GM23248 (cell line): ENCODE results near the gene CBX1. TPM values are rescaled to one million over a fixed set of nuclear protein-coding genes. Genes with fewer than 3 reads are reported as not detected.
"Not testable (repeated sequence)": the region's sequence is repeated elsewhere in the genome, so short reads cannot be mapped to it uniquely, and the experiment has no call there.

Experiments
- DNase-seq: peaks from one replicate; pipeline ENCODE4 v3.0.0-alpha.2; 2015
- H2AFZ ChIP-seq: fragments of 200-600 bp; sonication (generic); 2 replicates; pipeline ENCODE4 v1.6.1; 2016; ENCODE audit warnings: antibody characterized with exemption
- H3F3A ChIP-seq: fragments of 200-600 bp; sonication (generic); 2 replicates; pipeline ENCODE4 v1.6.1; 2016; ENCODE audit warnings: mild to moderate bottlenecking, antibody characterized with exemption, mixed run types; ENCODE audit not compliant: insufficient read depth
- H3K27ac ChIP-seq: fragments of 200-600 bp; sonication (generic); 2 replicates; pipeline ENCODE4 v1.5.1; 2016; ENCODE audit warnings: mild to moderate bottlenecking
- H3K27me3 ChIP-seq: fragments of 200-600 bp; sonication (generic); replicated peaks from 2 replicates; pipeline ENCODE4 v1.6.1; 2016; ENCODE audit warnings: mild to moderate bottlenecking; ENCODE audit not compliant: insufficient read depth
- H3K36me3 ChIP-seq: fragments of 200-600 bp; sonication (generic); 2 replicates; pipeline ENCODE4 v1.6.1; 2016; ENCODE audit warnings: low read depth, mild to moderate bottlenecking
- H3K4me1 ChIP-seq: fragments of 200-600 bp; sonication (generic); 2 replicates; pipeline ENCODE4 v1.6.1; 2016; ENCODE audit warnings: mild to moderate bottlenecking; ENCODE audit not compliant: insufficient read depth
- H3K4me2 ChIP-seq: fragments of 200-600 bp; sonication (generic); one replicate; pipeline ENCODE4 v1.6.1; 2016; ENCODE audit warnings: mild to moderate bottlenecking; ENCODE audit not compliant: unreplicated experiment
- H3K4me3 ChIP-seq: fragments of 200-600 bp; sonication (generic); 2 replicates; pipeline ENCODE4 v1.5.1; 2016; ENCODE audit warnings: mild to moderate bottlenecking
- H3K79me2 ChIP-seq: fragments of 200-600 bp; sonication (generic); 2 replicates; pipeline ENCODE4 v1.6.1; 2016; ENCODE audit warnings: mild to moderate bottlenecking; ENCODE audit not compliant: insufficient read depth
- H3K9ac ChIP-seq: fragments of 200-600 bp; sonication (generic); 2 replicates; pipeline ENCODE4 v1.6.1; 2016; ENCODE audit warnings: mild to moderate bottlenecking
- H3K9me2 ChIP-seq: fragments of 200-600 bp; sonication (generic); 2 replicates; pipeline ENCODE4 v1.6.1; 2016; ENCODE audit warnings: mixed run types, mild to moderate bottlenecking, moderate library complexity; ENCODE audit not compliant: insufficient read depth
- H3K9me3 ChIP-seq: fragments of 200-600 bp; sonication (generic); one replicate; pipeline ENCODE4 v1.6.1; 2017; ENCODE audit warnings: low read depth
- H4K20me1 ChIP-seq: fragments of 200-600 bp; sonication (generic); 2 replicates; pipeline ENCODE4 v1.6.0; 2016; ENCODE audit not compliant: insufficient read depth
- EZH2 ChIP-seq: fragments of 200-600 bp; sonication (generic); IDR thresholded peaks from 2 replicates; pipeline ENCODE4 v1.6.1; 2018; ENCODE audit warnings: antibody characterized with exemption, mild to moderate bottlenecking; ENCODE audit not compliant: insufficient read depth, poor library complexity, severe bottlenecking
- EZH2phosphoT487 ChIP-seq: fragments of 200-600 bp; sonication (generic); IDR thresholded peaks from 2 replicates; pipeline ENCODE4 v1.6.1; 2018; ENCODE audit warnings: antibody characterized with exemption, moderate library complexity, mild to moderate bottlenecking, low read depth; ENCODE audit not compliant: insufficient read depth
- WGBS, 2 experiments: methylation state at CpG; one replicate each; pipeline ENCODE4 v1.1.6; 2015 to 2017; ENCODE audit warnings: low lambda C conversion rate in 2 of 2, low coverage in 1 of 2; ENCODE audit errors: missing lambda C conversion rate in 2 of 2; 5-methylcytosine and 5-hydroxymethylcytosine counted together
- in situ Hi-C: fragments of 300-500 bp; cut with MboI; formaldehyde crosslinking; loops from 2 replicates; pipeline ENCODE4 v1.15.0; 2020
- polyA plus RNA-seq: library from polyadenylated mRNA; unstranded; fragments of >200 nt; fragmentation: Nextera tagmentation; extraction: Ambion mirVana; gene quantifications from 2 replicates; pipeline ENCODE4 v1.2.1, GENCODE V29; 2016
- total RNA-seq: library from RNA; depleted of rRNA; stranded (reverse); fragments of >200 nt; shearing (Covaris generic); gene quantifications from 2 replicates; pipeline ENCODE4 v1.2.3, GENCODE V29; 2014

Gene CBX1
- total and polyA plus RNA-seq, 2 experiments from 2014 or later, result 40.0 to 53.6 TPM

- Histone ChIP-seq H4K20me1 (0 out of 2 replicates have a peak, but pooled peaks cover 9% of the 10 kb centered on the region), H3K36me3 (peaks cover 4% of the 10 kb centered on the region; the same call in 1 of the 2 replicates), H3K4me2 (no peak overlapping the region), H3K9ac (no peak overlapping the region), H3K4me1 (peaks cover 10% of the 10 kb centered on the region), H3K27me3 (no peaks in the 10 kb centered on the region), H3K79me2 (peaks cover 96% of the 10 kb centered on the region), H3K9me3 (no peaks in the 10 kb centered on the region), H3F3A (peaks cover 24% of the 10 kb centered on the region), H3K27ac (no peak overlapping the region), H3K4me3 (no peak overlapping the region), H3K9me2 (no peaks in the 10 kb centered on the region), H2AFZ (no peak overlapping the region)
- in situ Hi-C loops, result loop anchor here (10.0 kb wide), 1 partner anchor 61 kb away; the partner anchor contains the start of gene COPZ2
- DNase-seq, result peak; percentile 54
- 34 to 41% methylated on average over 4 of the region's 4 CpGs for WGBS, 2 experiments
- no peak for TF ChIP-seq EZH2
- no peak for TF ChIP-seq EZH2phosphoT487
Measured at GRCh38 chr17:48095611-48096010, 5.7 kb downstream of the CBX1 start.

- Histone ChIP-seq H3K79me2 (peaks cover 100% of the 10 kb centered on the region), H3K9me2 (no peaks in the 10 kb centered on the region), H3F3A (peaks cover 8% of the 10 kb centered on the region; the same call in 1 of the 2 replicates), H3K27me3 (no peaks in the 10 kb centered on the region), H2AFZ (no peak overlapping the region), H3K9ac (no peak overlapping the region), H3K4me1 (peaks cover 4% of the 10 kb centered on the region; the same call in 1 of the 2 replicates), H3K9me3 (no peaks in the 10 kb centered on the region), H4K20me1 (0 out of 2 replicates have a peak, but pooled peaks cover 8% of the 10 kb centered on the region), H3K4me2 (no peak overlapping the region), H3K36me3 (peaks cover 4% of the 10 kb centered on the region; the same call in 1 of the 2 replicates), H3K27ac (no peak overlapping the region), H3K4me3 (no peak overlapping the region)
- no peak for DNase-seq
- in situ Hi-C loops, result loop anchor here (10.0 kb wide), 1 partner anchor 59 kb away; the partner anchor contains the start of gene COPZ2
- 84 to 88% methylated on average over 11 of the region's 11 CpGs for WGBS, 2 experiments
- TF ChIP-seq EZH2, result no peak
- TF ChIP-seq EZH2phosphoT487, result no peak
Measured at GRCh38 chr17:48093341-48094045, 7.8 kb downstream of the CBX1 start.

- H3K9ac ChIP-seq, result no peak overlapping the region
- H3K79me2 ChIP-seq, result peaks cover 97% of the 10 kb centered on the region
- TF ChIP-seq EZH2 (no peak), EZH2phosphoT487 (no peak)
- no peak overlapping the region for H3K4me3 ChIP-seq
- 80 to 83% methylated on average over 2 of the region's 2 CpGs for WGBS, 2 experiments
- no peak overlapping the region for H2AFZ ChIP-seq
- H3K36me3 ChIP-seq, result no peaks in the 10 kb centered on the region
- H3K9me3 ChIP-seq, result no peaks in the 10 kb centered on the region
- H3K9me2 ChIP-seq, result no peaks in the 10 kb centered on the region
- in situ Hi-C loops, result no loop called here
- no peak overlapping the region for H3K4me2 ChIP-seq
- H3K27ac ChIP-seq, result no peak overlapping the region
- H3K27me3 ChIP-seq, result no peaks in the 10 kb centered on the region
- DNase-seq, result no peak
- no peaks in the 10 kb centered on the region for H3F3A ChIP-seq
- peaks cover 4% of the 10 kb centered on the region; the same call in 1 of the 2 replicates for H4K20me1 ChIP-seq
- no peaks in the 10 kb centered on the region for H3K4me1 ChIP-seq
Measured at GRCh38 chr17:48084932-48085331, 16.3 kb downstream of the CBX1 start.

- Histone ChIP-seq H3K27ac (no peak overlapping the region), H3K9me3 (no peaks in the 10 kb centered on the region), H3K36me3 (peaks cover 1% of the 10 kb centered on the region; the same call in 1 of the 2 replicates), H3F3A (peaks cover under 1% of the 10 kb centered on the region; the same call in 1 of the 2 replicates), H3K9me2 (no peaks in the 10 kb centered on the region), H3K27me3 (no peaks in the 10 kb centered on the region), H4K20me1 (peaks cover 4% of the 10 kb centered on the region; the same call in 1 of the 2 replicates), H3K79me2 (peaks cover 97% of the 10 kb centered on the region), H2AFZ (no peak overlapping the region), H3K4me1 (no peaks in the 10 kb centered on the region), H3K4me3 (no peak overlapping the region), H3K9ac (no peak overlapping the region), H3K4me2 (no peak overlapping the region)
- TF ChIP-seq EZH2, result no peak
- TF ChIP-seq EZH2phosphoT487, result no peak
- 93 to 96% methylated on average over 5 of the region's 5 CpGs for WGBS, 2 experiments
- in situ Hi-C loops, result no loop called here
- DNase-seq, result no peak
Measured at GRCh38 chr17:48081858-48082257, 19.4 kb downstream of the CBX1 start.

- H3K27ac ChIP-seq, H3K27me3 ChIP-seq, H3K4me3 ChIP-seq, H3K9ac ChIP-seq, H3K9me3 ChIP-seq, H4K20me1 ChIP-seq, H3K9me2 ChIP-seq, H3K4me2 ChIP-seq, H2AFZ ChIP-seq, DNase-seq, in situ Hi-C loops: not testable (repeated sequence)
- H3F3A ChIP-seq, result peaks cover 38% of the 10 kb centered on the region
- WGBS, 2 experiments, result 90 to 91% methylated on average over 10 of the region's 10 CpGs
- peaks cover 25% of the 10 kb centered on the region for H3K36me3 ChIP-seq
- peaks cover 11% of the 10 kb centered on the region for H3K4me1 ChIP-seq
- peaks cover 85% of the 10 kb centered on the region for H3K79me2 ChIP-seq
Measured at GRCh38 chr17:48077152-48077551, 24.1 kb downstream of the CBX1 start.
